WTC11 (cell line): ENCODE results near the gene LYSMD3.

Experiments
- ATF3 ChIP-seq: sonication (generic); formaldehyde crosslinking; conservative IDR thresholded peaks from 2 replicates; pipeline ENCODE4 v1.8.1; 2022; ENCODE audit warnings: mild to moderate bottlenecking, missing genetic modification reagents
- CTCF ChIP-seq: fragments of 200-600 bp; IDR thresholded peaks from 2 replicates; pipeline ENCODE4 v1.8.0; 2022; ENCODE audit warnings: antibody characterized with exemption
- E2F1 ChIP-seq: sonication (generic); formaldehyde crosslinking; IDR thresholded peaks from 2 replicates; pipeline ENCODE4 v1.8.0; 2022; ENCODE audit warnings: mild to moderate bottlenecking, missing genetic modification reagents
- E2F4 ChIP-seq: sonication (generic); formaldehyde crosslinking; IDR thresholded peaks from 2 replicates; pipeline ENCODE4 v1.8.1; 2022; ENCODE audit warnings: low read depth, mild to moderate bottlenecking, moderate library complexity, missing genetic modification reagents, borderline replicate concordance
- ETV6 ChIP-seq: sonication (generic); formaldehyde crosslinking; IDR thresholded peaks from 2 replicates; pipeline ENCODE4 v1.8.1; 2022; ENCODE audit warnings: mild to moderate bottlenecking, missing genetic modification reagents
- FOXP4 ChIP-seq: sonication (generic); formaldehyde crosslinking; IDR thresholded peaks from 2 replicates; pipeline ENCODE4 v1.8.0; 2022; ENCODE audit warnings: mild to moderate bottlenecking, missing genetic modification reagents
- HMGXB4 ChIP-seq: sonication (generic); formaldehyde crosslinking; IDR thresholded peaks from 2 replicates; pipeline ENCODE4 v1.8.1; 2023; ENCODE audit warnings: mild to moderate bottlenecking, moderate library complexity, missing genetic modification reagents
- PREB ChIP-seq: sonication (generic); formaldehyde crosslinking; IDR thresholded peaks from 2 replicates; pipeline ENCODE4 v1.8.1; 2022; ENCODE audit warnings: mild to moderate bottlenecking, missing genetic modification reagents, moderate library complexity, borderline replicate concordance
- ZNF416 ChIP-seq: fragments of 250-450 bp; sonication (Bioruptor Pico); IDR thresholded peaks from 2 replicates; pipeline ENCODE4 v1.9.0; 2021; ENCODE audit warnings: mild to moderate bottlenecking, inconsistent platforms

- TF ChIP-seq HMGXB4 (CRISPR knock-in tag) (no peak), ATF3 (CRISPR knock-in tag) (no peak), E2F4 (CRISPR knock-in tag) (no peak), PREB (CRISPR knock-in tag) (no peak), ETV6 (no peak), ZNF416 (CRISPR knock-in tag) (no peak), CTCF (no peak), FOXP4 (CRISPR knock-in tag) (no peak), E2F1 (no peak)
Measured at GRCh38 chr5:90484540-90484939, 44.8 kb downstream of the LYSMD3 start.
